Kasumi-1 (cell line): ENCODE results near the gene ATG7.
A peak's percentile ranks its signal among the peaks of the same experiment; 100 is the strongest.

ENCODE experiments used
- DNase-seq, 2 experiments: peaks; one replicate each; lab custom pipeline; 2025; lab: John Stamatoyannopoulos, UW

The ATG7 gene

DNA sequence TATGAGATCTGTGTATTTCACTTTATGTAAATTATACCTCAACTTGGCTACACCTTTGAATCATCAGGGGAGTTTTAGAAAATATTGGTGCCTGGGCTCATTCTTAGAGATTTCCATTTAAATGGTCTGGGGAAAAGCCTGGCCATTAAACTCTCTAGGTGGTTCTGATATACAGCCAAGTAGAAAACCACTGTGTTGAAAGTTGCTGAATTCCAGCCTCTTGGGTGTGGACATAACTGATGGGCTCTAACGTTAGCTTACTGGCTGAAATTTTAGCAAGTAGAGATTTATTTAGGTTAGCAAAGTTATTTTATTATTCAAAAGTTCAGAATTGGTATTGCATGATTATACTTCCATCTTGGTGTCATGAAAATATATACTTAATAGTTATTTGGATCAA is 84.1 kb downstream of the ATG7 start:
- no peak for DNase-seq

DNA sequence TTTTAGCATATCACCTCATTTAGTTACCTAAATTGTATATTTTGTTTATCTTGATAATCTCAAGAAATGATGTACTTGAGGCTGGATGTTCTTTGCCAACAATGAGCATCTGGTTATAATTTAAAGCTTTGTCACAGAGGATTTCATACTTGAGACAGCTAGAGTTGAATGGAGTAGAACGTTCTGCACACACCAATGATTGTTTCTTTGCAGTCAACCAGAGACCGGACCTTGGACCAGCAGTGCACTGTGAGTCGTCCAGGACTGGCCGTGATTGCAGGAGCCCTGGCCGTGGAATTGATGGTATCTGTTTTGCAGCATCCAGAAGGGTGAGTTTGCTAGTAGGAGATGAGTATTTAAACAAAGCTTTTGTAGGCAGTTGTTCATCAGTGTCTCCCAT is 90.4 kb downstream of the ATG7 start:
- DNase-seq: no peak

DNA sequence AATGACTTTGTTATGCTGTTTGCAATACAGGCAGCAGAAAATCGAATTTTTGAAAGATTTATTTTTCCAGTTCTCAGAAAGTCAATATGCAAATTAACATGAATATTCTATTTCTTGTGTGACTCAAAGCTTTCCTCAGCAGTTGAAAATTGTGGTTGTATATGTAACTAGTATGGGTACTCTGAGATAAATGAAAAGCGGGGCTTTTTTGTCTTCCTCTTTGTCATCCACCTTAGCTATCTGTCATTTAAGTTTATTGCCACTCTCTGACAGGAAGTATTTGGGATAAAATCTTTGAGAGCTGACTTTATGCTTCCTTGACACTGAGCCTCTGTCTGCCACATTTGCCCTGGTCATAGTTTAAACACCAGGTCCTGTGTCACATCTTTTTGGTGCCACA is 91.5 kb downstream of the ATG7 start:
- DNase-seq: no peak

DNA sequence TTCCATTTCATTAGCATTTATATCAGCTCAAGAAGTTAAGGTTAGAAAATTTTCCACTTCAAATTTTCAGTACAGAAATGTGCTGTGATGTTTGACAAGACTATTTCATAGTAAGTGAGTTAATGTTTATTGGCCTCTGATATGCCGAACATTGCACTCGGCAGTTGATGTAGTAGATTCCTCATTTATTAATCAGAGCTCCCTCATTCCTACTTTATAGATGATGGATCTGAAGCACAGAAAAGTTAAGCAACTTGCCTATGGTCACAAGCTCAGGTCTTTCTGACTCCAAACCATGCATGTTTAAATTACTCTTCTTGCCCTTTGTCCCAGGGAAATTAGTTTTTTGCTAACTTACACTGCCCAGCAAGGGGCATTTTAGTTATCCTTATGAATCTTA is 92.0 kb downstream of the ATG7 start:
- no peak for DNase-seq

DNA sequence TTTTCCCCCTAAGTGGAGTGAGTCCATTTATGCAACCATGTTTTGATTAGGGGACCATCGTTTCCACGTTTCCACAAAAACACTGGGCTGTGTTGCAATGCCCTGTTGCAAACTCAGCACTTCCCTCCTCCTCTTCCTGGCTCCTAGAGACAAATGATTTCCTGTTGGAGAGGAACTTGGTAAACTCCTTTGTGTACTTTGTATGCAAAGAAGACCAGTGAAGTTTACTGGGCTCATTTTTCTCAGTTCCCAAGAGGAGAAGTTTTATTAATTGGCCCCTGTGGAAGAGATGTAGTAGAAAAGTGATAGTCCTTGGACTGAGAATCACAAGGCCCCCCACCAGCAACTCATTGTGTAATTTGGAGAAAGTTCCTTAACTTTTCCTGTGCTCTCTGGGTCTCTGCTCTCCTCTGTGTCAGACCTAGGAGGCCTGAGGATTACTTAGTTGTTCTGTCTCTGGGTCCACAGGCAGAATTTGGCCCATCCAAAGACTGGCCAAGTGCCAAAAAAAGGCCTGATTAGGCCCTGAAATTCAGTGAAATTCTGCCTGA is 95.0 kb downstream of the ATG7 start:
- peak; percentile 55 to 58 for DNase-seq

DNA sequence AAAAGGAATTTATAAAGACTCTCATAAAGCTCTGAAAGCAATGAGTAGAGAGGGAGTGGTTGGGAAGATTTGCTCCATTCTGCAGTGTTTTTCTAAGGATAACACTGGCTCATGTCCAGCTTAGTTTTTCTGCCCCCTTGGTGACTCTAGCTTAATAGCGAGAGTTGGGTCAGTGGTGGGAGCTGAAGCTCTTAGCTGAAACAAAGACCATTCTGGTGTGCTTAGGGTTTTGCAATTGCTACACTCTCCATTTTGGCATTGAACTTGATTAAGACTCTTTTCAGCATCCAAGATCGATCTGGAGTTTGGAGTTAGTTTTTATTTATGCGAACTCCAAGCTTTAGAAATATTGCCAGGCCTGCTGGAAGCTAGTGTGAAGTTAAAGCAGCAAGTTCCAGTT is 98.0 kb downstream of the ATG7 start:
- no peak for DNase-seq

DNA sequence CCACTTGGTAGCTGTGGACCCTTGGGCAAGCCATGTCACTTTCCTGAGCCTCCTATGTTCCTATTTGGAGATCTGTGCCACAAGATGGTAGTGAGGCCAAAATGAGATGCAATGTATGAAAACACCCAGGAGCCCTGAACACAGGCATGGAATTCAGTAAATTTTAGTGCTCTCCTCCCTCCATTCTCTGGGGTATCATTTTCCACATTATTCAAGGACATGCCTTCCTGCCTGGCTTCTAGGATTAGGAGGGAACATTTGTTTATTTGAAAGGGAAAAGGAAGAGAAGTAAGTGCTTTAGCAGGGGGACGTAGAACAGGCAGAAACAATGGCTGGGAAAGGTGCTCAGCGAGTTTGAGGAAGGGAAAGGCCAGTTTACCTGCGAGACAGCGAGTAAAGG is 98.8 kb downstream of the ATG7 start:
- DNase-seq: no peak

DNA sequence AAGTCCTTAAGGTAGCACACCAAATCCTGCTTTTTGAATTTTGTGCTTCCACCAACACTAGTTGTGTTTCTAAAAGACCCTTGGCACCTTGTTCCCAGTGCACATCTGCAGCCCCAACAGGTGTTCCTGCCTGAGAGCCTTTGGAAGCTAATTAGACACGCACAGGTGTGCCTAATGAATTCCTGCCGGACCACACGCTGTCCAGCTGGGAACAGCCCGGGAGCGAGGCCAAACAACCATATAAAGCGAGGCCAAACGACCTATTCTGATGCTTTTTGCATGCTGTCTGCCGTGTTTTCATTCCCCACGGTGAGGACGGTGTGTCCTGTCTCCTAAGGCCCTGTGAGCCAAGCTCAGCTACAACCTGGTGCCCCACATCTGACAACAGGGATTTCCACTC is 99.5 kb downstream of the ATG7 start:
- DNase-seq: no peak

DNA sequence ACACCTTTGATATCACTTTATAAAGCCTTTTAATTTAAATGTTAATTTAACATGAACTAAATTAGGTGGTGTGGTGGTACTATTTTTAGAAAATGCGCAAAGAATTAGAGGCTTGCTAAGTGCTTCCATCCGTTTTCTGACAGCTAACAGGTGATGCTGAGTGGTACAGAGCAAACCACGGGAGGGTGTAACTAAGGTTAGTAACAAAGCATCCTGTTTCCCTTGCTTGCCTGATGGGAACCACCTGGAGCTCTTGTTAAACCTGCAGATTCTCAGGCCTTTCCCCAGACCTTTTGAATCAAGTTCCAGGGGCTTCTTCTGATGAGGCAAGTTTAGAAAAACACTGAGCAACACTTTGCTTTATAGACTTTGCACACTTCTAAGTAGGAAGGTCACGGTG is 101.0 kb downstream of the ATG7 start:
- DNase-seq: no peak

DNA sequence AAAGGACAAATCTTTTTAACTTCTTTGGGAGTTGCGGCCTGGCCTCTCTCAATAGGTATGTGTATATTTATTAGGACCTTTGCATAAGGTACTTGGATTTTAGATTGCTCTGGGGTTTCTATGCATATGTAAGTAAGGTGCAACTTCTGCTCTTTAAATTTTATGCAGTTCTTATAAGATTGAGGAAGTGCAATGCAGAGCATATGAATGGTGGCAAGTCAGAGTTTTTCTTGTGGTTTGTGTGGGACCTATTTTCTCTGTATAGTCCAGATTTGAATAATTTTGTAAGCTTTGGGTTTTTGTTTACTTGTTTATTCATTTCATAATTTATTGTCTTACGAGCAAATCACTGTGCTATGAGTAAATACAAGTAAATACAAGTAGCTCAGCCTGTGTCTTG is 101.5 kb downstream of the ATG7 start:
- DNase-seq: peak; percentile 52 to 55

DNA sequence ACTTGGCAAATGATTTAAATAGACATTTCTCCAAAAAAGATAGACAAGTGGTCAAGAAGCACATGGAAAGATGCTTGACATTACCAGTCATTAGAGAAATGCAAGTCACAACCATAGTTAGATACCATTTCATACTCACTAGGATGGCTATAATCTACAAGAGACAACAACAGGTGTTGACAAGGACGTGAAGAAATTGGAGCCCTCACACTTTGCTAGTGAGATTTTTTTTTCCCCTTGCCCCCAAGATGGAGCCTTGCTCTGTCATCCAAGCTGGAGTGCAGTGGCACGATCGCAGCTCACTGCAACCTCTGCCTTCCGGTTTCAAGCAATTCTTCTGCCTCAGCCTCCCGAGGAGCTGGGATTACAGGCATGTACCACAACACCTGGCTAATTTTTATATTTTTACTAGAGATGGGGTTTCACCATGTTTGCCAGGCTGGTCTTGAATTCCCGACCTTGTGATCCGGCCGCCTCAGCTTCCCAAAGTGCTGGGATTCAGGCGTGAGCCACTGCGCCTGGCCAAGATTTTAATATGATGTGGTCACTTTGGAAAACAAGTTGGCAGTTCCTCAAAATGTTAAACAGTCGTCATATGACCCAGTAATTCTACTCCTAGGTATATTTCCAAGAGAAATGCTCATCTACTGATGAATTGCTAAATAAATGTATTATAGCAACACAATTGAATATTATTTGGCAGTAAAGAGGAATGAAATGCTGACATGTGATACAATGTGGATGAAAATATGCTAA is 103.3 kb downstream of the ATG7 start:
- DNase-seq: no peak

DNA sequence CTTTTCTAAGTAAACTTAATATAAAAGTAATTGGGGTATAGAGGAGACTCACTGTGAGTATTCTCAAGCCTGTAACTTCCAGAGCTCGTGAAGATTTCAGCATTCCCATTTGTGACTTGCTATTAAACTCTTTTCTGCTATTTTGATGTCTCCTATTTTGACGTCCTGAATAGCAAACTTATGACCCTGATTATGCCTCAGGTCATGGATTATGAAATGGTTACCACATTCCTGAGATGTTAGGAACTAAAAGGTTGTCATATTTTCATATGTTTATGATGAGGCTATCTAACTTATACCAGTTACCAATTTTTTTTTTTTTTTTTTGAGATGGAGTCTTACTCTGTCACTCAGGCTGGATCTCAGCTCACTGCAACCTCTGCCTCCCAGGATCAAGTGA is 105.5 kb downstream of the ATG7 start:
- DNase-seq: no peak

DNA sequence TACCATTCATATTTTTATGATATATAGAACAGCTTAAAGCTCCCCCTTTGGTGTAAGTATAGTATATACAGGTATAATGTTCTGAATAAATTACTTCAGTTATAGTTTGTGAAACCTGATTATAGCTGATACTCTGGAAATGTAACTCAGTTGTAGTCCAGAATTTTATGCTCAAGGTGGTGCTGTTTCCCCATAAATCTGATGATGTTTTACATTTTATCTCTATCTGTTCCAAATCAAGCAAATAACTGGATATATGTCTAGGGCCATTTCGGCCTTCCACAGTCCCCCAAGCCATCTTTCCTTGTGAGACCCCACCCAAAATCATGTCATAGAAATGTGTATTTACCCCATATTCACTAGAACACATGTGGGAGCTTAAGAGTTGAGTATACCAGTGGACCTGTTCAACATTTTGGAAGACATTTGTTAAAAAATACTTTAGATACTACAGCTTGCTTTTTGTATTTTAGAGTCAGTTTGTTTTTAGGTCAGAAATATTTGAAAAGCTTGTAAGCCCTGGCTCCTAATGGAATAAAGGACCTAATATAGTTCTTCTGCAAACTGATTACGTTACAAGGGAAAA is 107.1 kb downstream of the ATG7 start:
- DNase-seq: peak; percentile 55 to 67

DNA sequence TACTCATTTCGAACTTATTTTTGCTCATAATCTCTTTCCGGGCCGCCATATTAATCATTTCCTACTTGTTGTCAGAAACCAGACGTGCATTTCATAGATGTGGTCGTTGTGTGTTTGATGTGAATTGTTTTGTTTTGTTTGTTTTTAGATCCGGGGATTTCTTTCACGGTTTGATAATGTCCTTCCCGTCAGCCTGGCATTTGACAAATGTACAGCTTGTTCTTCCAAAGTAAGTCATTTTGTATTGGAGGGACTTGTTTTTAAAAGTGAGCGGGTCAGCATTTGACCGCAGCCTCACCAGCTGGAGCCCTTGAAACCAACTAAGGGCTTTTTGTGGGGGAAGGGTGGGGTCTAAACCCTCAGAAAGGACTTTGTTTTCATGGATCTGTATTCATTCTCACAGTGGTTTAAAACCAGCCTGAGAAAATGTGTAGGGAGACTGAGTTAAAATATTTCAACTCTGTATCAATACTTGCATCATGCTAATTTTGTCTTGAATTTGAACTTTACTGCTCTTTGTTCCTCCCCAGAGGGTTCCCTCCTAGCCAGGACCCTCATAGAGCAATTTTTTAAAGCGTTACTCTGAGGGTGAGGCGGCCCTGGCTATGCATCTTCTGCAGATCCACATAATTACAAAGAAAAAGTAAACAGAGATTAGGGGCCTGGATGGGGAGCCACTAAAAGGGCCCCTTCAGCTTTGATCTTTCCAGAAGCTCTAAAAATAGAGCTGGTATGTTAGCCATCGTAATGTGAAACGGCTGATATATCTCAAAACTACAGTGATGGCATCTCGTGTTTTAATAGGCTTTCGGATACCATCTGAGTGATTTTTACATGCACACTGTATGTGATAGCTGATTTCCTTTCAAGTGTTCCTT is 107.9 kb downstream of the ATG7 start:
- no peak for DNase-seq

DNA sequence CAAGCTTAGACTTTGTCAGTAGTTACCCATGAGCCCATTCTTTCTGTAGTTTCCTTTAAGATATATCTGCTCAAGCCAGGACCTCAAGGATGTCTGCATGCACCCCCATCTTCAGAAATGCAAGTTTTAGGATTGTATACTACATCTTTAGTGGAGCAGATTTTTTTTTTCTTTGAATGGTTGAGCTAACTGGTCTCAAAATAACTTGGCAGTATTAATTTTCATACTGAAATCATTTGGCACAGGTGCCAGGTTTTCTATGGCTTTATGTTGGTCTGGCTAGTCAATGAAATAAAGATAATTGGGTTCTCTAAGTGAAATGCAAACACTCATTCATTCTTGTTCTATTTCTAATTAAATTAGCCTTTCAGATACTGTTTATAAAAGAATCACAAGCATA is 108.9 kb downstream of the ATG7 start:
- DNase-seq: no peak

DNA sequence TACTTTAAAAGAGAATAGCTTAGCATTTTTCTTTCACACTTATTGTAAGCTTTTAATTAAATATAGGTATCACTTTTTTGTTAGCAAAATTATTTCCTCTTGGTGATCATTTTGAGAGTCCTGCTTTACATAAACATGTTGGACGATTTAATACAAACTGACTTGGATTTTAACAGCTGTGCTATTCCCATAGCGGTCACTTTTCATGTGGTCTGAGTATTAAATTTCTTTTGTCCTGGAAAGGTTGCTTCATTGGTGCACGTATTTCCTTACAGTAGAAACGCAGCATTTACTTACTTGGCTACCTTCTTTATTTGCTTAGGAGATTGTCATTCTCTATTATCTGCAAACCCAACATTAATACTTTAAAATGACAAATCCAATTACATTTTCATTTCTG is 109.4 kb downstream of the ATG7 start:
- DNase-seq: no peak

DNA sequence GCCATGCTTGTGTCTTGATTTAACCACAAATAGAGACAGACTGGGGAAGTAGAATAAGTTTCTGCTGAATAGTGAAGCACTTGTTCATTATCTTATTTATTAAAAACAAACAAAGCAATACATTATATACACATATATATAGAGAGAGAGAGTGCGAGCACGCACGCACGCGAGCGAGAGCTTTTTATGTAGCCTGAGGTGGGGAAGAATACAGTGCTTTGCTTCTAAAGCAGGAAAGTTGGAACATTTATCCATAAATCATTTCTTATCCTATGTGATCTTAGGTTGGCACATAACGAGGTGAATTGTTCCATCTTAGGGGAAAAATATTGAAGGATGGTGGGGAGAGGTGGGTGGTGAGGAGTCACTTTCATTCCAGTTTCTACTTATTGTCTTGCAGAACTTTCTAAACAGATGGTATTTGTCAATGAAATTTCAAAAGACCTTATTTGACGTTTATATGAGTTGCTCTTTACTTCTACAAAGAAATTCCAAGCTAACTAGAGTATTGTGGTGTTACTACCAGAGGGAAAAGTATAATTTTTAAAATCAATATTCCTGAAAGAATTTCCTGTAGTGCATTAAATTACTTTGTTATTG is 110.0 kb downstream of the ATG7 start:
- DNase-seq: no peak

DNA sequence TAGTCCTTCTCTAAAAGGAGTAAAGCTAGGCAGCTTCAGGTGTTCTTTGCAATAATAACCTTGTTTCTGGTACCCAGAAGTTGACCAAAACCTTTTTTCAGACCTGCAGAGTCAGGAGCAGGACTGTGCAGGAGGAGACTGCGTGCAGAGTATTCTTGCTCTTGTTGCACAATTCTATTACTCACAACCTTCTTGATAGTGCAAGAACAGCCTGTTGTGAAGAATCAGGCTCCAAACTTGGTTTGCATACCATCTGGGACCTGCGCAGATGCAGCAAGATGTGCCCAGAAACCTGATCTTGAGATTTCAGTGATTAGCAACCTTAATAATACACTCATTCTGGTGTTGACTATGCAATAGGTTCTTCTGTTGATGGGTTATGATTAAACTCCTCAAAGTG is 111.9 kb downstream of the ATG7 start:
- DNase-seq: no peak

DNA sequence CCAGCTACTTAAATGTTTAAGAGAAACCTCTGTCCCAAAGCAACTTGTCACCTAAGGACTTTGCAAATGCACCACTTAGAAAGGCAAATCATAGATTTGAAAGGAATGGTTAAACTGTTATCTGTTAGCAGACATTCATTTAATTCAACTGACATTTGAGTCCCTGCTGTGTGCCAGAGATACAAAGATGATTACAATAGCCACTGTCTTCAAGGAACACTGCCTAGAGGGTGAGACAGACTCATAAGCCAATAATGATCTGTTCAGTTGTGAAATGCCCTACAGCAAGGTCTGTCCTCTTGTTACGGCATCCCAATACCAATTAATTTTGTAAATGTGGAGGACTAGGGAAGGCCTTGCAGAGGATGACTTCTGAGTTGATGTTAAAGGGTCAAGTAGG is 113.1 kb downstream of the ATG7 start:
- no peak for DNase-seq

DNA sequence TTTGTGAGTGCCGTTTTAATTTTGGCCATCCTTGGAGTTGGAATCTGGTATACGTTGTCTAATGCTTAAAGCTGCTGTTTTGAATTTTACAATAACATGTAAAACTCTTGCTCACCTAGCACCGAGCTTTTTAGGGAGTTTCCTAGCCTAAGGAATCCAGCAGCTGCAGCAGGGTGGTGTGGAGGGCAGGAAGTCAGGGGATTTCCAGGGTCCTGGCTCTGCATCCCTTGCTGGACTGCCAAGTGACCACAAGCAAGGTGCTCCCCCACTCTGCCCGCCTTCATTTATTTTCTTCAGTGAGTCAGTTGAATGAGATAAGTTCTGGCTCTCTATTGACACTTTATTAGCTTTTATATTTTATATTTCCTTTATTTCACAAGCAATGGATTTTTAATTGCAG is 113.7 kb downstream of the ATG7 start:
- no peak for DNase-seq

DNA sequence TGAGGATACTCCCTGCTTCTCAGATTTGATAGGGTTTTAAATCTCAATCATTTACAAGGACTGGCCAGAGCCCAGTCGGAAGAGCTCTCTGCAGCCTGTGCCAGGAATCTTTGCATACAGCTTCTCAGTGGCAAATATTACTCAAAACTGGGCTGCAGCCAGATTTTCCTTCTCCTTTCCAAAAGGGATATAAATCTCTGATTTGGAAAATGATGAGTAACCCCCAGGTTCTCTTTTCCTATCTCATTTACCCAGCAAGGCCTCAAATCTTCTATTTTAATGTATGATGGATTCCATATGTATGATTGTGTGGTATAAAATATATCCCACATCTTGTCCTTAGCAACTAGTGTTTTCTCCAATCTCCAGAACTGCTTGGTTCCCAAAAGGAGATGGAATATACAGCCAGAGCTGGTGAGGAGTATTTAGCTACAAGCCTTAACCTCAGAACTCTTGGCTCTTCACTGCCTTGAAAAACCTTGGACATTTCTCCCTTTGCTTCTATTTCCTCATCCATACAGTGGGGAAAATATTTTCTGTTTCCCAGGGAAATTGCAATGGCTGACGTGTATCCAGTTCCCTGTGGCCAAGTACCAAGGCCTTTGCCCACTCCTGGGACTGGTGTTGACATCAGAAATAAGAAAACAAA is 114.4 kb downstream of the ATG7 start:
- DNase-seq: no peak
